ENCODE results near the gene SPATA9. TPM values are rescaled to one million over a fixed set of nuclear protein-coding genes. Genes with fewer than 3 reads are reported as not detected.

SPATA9 gene
- total RNA-seq, 3 donors from 2014 or later (not counting 1 experiment from before 2014, with no cell fraction given), result 1.3 to 2.1 (median 2.0) TPM

GRCh38 chr5:95686651-95687050 is 3.9 kb upstream of the SPATA9 start:
- H3K4me1 Mint-ChIP-seq, result no peaks in the 10 kb centered on the region
- H3K36me3 Mint-ChIP-seq, result no peaks in the 10 kb centered on the region
- 87% methylated on average over 2 of the region's 2 CpGs for WGBS (ENCODE audit: insufficient coverage)
- intact Hi-C loops (cut with micrococcal nuclease), result no loop called here
- TF ChIP-seq CTCF (IDR thresholded peaks at IDR 0.05), result no peak
- ATAC-seq, result no peak
- no peaks in the 10 kb centered on the region for H3K9me3 ChIP-seq (ENCODE audit: control insufficient read depth, insufficient read depth, low read length)
- H3K36me3 ChIP-seq (ENCODE audit: control insufficient read depth, insufficient read depth, low read length), result no peaks in the 10 kb centered on the region
- H3K27ac Mint-ChIP-seq, result no peak overlapping the region
- H3K4me3 ChIP-seq (ENCODE audit: low read length), result no peak overlapping the region
- H3K27me3 Mint-ChIP-seq (ENCODE audit: low read depth in 2 of 2), result peaks cover 0 to 3% of the 10 kb centered on the region in 2 donors
- DNase-seq, result no peak
- no peaks in the 10 kb centered on the region for H3K9me3 Mint-ChIP-seq
- H3K4me1 ChIP-seq (ENCODE audit: control insufficient read depth, insufficient read depth, low read length), result no peaks in the 10 kb centered on the region
- no peak overlapping the region for H3K27ac ChIP-seq (ENCODE audit: low read length)
- no peaks in the 10 kb centered on the region for H3K27me3 ChIP-seq (ENCODE audit: control insufficient read depth, insufficient read depth, low read length)
- no peak overlapping the region for H3K4me3 Mint-ChIP-seq

- H3K9me3 Mint-ChIP-seq, result no peaks in the 10 kb centered on the region
- H3K27me3 ChIP-seq (ENCODE audit: control insufficient read depth, insufficient read depth, low read length), result no peaks in the 10 kb centered on the region
- no peak for TF ChIP-seq CTCF (IDR thresholded peaks at IDR 0.05)
- no peaks in the 10 kb centered on the region for H3K36me3 Mint-ChIP-seq
- no peaks in the 10 kb centered on the region for H3K4me1 Mint-ChIP-seq
- no peaks in the 10 kb centered on the region for H3K9me3 ChIP-seq (ENCODE audit: control insufficient read depth, insufficient read depth, low read length)
- ATAC-seq, result no peak
- intact Hi-C loops (cut with micrococcal nuclease), result no loop called here
- WGBS (ENCODE audit: insufficient coverage), result no CpG with 5 or more reads among the region's 2 CpGs
- no peaks in the 10 kb centered on the region for H3K4me1 ChIP-seq (ENCODE audit: control insufficient read depth, insufficient read depth, low read length)
- no peak overlapping the region for H3K4me3 Mint-ChIP-seq
- no peak overlapping the region for H3K4me3 ChIP-seq (ENCODE audit: low read length)
- H3K36me3 ChIP-seq (ENCODE audit: control insufficient read depth, insufficient read depth, low read length), result no peaks in the 10 kb centered on the region
- no peak overlapping the region for H3K27ac Mint-ChIP-seq
- peaks cover 0 to 3% of the 10 kb centered on the region in 2 donors for H3K27me3 Mint-ChIP-seq (ENCODE audit: low read depth in 2 of 2)
- no peak overlapping the region for H3K27ac ChIP-seq (ENCODE audit: low read length)
- DNase-seq, result no peak
Observed at GRCh38 chr5:95684361-95684760, 1.6 kb upstream of the SPATA9 start.

- intact Hi-C loops (cut with micrococcal nuclease), result no loop called here
- Mint-ChIP-seq H3K27ac (no peak overlapping the region), H3K4me1 (no peaks in the 10 kb centered on the region), H3K9me3 (no peaks in the 10 kb centered on the region), H3K27me3 (ENCODE audit: low read depth in 2 of 2) (no peaks in the 10 kb centered on the region), H3K4me3 (no peak overlapping the region), H3K36me3 (no peaks in the 10 kb centered on the region)
- ATAC-seq, result no peak
- Histone ChIP-seq H3K27me3 (ENCODE audit: control insufficient read depth, insufficient read depth, low read length) (no peaks in the 10 kb centered on the region), H3K4me3 (ENCODE audit: low read length) (no peak overlapping the region), H3K4me1 (ENCODE audit: control insufficient read depth, insufficient read depth, low read length) (no peaks in the 10 kb centered on the region), H3K27ac (ENCODE audit: low read length) (no peak overlapping the region), H3K36me3 (ENCODE audit: control insufficient read depth, insufficient read depth, low read length) (no peaks in the 10 kb centered on the region), H3K9me3 (ENCODE audit: control insufficient read depth, insufficient read depth, low read length) (no peaks in the 10 kb centered on the region)
- TF ChIP-seq CTCF (IDR thresholded peaks at IDR 0.05), result no peak
- WGBS (ENCODE audit: insufficient coverage), result 84% methylated on average over 3 of the region's 3 CpGs
- DNase-seq, result no peak
Observed at GRCh38 chr5:95673081-95673480, 9.7 kb downstream of the SPATA9 start.

- intact Hi-C loops (cut with micrococcal nuclease), result no loop called here
- Mint-ChIP-seq H3K4me3 (no peak overlapping the region), H3K36me3 (no peaks in the 10 kb centered on the region), H3K27ac (no peak overlapping the region), H3K9me3 (no peaks in the 10 kb centered on the region), H3K4me1 (no peaks in the 10 kb centered on the region), H3K27me3 (ENCODE audit: low read depth in 2 of 2) (no peaks in the 10 kb centered on the region)
- ATAC-seq, result no peak
- no peak for DNase-seq
- Histone ChIP-seq H3K4me1 (ENCODE audit: control insufficient read depth, insufficient read depth, low read length) (no peaks in the 10 kb centered on the region), H3K9me3 (ENCODE audit: control insufficient read depth, insufficient read depth, low read length) (no peaks in the 10 kb centered on the region), H3K27me3 (ENCODE audit: control insufficient read depth, insufficient read depth, low read length) (no peaks in the 10 kb centered on the region), H3K36me3 (ENCODE audit: control insufficient read depth, insufficient read depth, low read length) (no peaks in the 10 kb centered on the region), H3K27ac (ENCODE audit: low read length) (no peak overlapping the region), H3K4me3 (ENCODE audit: low read length) (no peak overlapping the region)
- TF ChIP-seq CTCF (IDR thresholded peaks at IDR 0.05), result no peak
Observed at GRCh38 chr5:95672641-95673040, 10.2 kb downstream of the SPATA9 start.
